SK-N-SH (cell line): Measurements from ENCODE around the gene DNAJA2. TPM values are rescaled to one million over a fixed set of nuclear protein-coding genes. Genes with fewer than 3 reads are reported as not detected.
A peak's percentile ranks its signal among the peaks of the same experiment; 100 is the strongest.

Source experiments
- CTCF ChIA-PET: fragments of 300-600, 350-600 bp; formaldehyde crosslinking; extraction: SDS; loops from one replicate; lab custom pipeline; 2021; lab: Yijun Ruan, JAX
- POLR2A ChIA-PET: fragments of 350-600 bp; sonication (Branson Sonifier 250); formaldehyde crosslinking; extraction: SDS; loops from one replicate; lab custom pipeline; 2020; ENCODE audit warnings: antibody characterized with exemption, inconsistent platforms; lab: Yijun Ruan, JAX
- DNase-seq: peaks from one replicate; pipeline ENCODE4 v3.0.0; 2012
- H2AFZ ChIP-seq: fragments of 200-600 bp; sonication (generic); 2 replicates; pipeline ENCODE4 v1.8.1; 2016; ENCODE audit warnings: antibody characterized with exemption, mild to moderate bottlenecking, low read depth
- H3F3A ChIP-seq: fragments of 200-600 bp; sonication (generic); replicated peaks from 2 replicates; pipeline ENCODE3; 2016; ENCODE audit warnings: antibody characterized with exemption, mild to moderate bottlenecking; ENCODE audit not compliant: insufficient read depth
- H3K27ac ChIP-seq, 2 experiments: fragments of 200-500 bp in 1 of 2; fragments of 200-600 bp in 1 of 2; sonication (Bioruptor generic) in 1 of 2; sonication (generic), shearing (Covaris generic) in 1 of 2; 2 replicates each; pipeline versions ENCODE4 v1.5.1 to v1.6.1; 2014 to 2016; ENCODE audit warnings: low read depth in 2 of 2, inconsistent platforms in 1 of 2, low read length in 1 of 2, mild to moderate bottlenecking in 1 of 2, mixed read lengths in 1 of 2
- H3K27me3 ChIP-seq: fragments of 200-600 bp; sonication (generic), shearing (Covaris generic); 2 replicates; pipeline ENCODE4 v1.6.1; 2016; ENCODE audit warnings: mixed run types; ENCODE audit not compliant: insufficient read depth
- H3K36me3 ChIP-seq, 2 experiments: fragments of 200-500 bp in 1 of 2; fragments of 200-600 bp in 1 of 2; sonication (Bioruptor generic) in 1 of 2; sonication (generic) in 1 of 2; replicated peaks in 1 of 2; 2 replicates each; pipeline versions ENCODE3 to v1.5.1; 2014 to 2016; ENCODE audit warnings: low read length in 1 of 2, mild to moderate bottlenecking in 1 of 2; ENCODE audit not compliant: insufficient read depth in 2 of 2, control insufficient read depth in 1 of 2
- H3K4me1 ChIP-seq, 2 experiments: fragments of 200-500 bp in 1 of 2; fragments of 200-600 bp in 1 of 2; sonication (Bioruptor generic) in 1 of 2; sonication (generic), shearing (Covaris generic) in 1 of 2; 2 replicates each; pipeline versions ENCODE4 v1.5.1 to v1.6.1; 2014 to 2016; ENCODE audit warnings: low read depth in 1 of 2, low read length in 1 of 2, mixed run types in 1 of 2; ENCODE audit not compliant: insufficient read depth in 2 of 2, control insufficient read depth in 1 of 2
- H3K4me2 ChIP-seq: fragments of 200-600 bp; sonication (generic), shearing (Covaris generic); 2 replicates; pipeline ENCODE4 v1.6.1; 2017; ENCODE audit warnings: mixed run types
- H3K4me3 ChIP-seq, 2 experiments: fragments of 200-500 bp in 1 of 2; fragments of 200-600 bp in 1 of 2; sonication (Bioruptor generic) in 1 of 2; sonication (generic), shearing (Covaris generic) in 1 of 2; 2 replicates each; pipeline versions ENCODE4 v1.5.1 to v1.8.1; 2014 to 2016; ENCODE audit warnings: low read depth in 2 of 2, inconsistent platforms in 1 of 2, low read length in 1 of 2, mild to moderate bottlenecking in 1 of 2, mixed read lengths in 1 of 2, moderate library complexity in 1 of 2
- H3K79me2 ChIP-seq: fragments of 200-600 bp; sonication (generic); 2 replicates; pipeline ENCODE4 v1.8.1; 2017; ENCODE audit warnings: mild to moderate bottlenecking; ENCODE audit not compliant: insufficient read depth
- H3K9ac ChIP-seq: fragments of 200-600 bp; sonication (generic); 2 replicates; pipeline ENCODE4 v1.6.1; 2017; ENCODE audit warnings: mixed run types
- H3K9me2 ChIP-seq: fragments of 200-600 bp; sonication (generic); 2 replicates; pipeline ENCODE4 v1.6.1; 2017; ENCODE audit warnings: mixed run types
- H3K9me3 ChIP-seq: fragments of 200-600 bp; sonication (generic); 2 replicates; pipeline ENCODE4 v1.6.1; 2017; ENCODE audit warnings: mixed run types, mild to moderate bottlenecking, moderate library complexity
- H4K20me1 ChIP-seq: fragments of 200-600 bp; sonication (generic); 2 replicates; pipeline ENCODE4 v1.6.1; 2017; ENCODE audit warnings: mild to moderate bottlenecking, mixed run types; ENCODE audit not compliant: insufficient read depth
- ELF1 ChIP-seq: IDR thresholded peaks from 2 replicates; pipeline ENCODE4 v1.4.0; 2012
- EP300 ChIP-seq, 2 experiments: IDR thresholded peaks; 2 replicates each; pipeline versions ENCODE4 v1.4.0 to v1.6.1; 2012; ENCODE audit warnings: borderline replicate concordance in 1 of 2, low read depth in 1 of 2, low read length in 1 of 2
- FOSL2 ChIP-seq: IDR thresholded peaks from 2 replicates; pipeline ENCODE4 v1.4.0; 2012; ENCODE audit warnings: low read depth, mild to moderate bottlenecking, moderate library complexity, borderline replicate concordance
- FOXJ3 ChIP-seq: sonication (generic); formaldehyde crosslinking; IDR thresholded peaks from 2 replicates; pipeline ENCODE4 v1.5.1; 2020; ENCODE audit warnings: mild to moderate bottlenecking, missing genetic modification reagents
- GATA2 ChIP-seq: sonication (generic); formaldehyde crosslinking; IDR thresholded peaks from 2 replicates; pipeline ENCODE4 v1.5.0; 2020; ENCODE audit warnings: mild to moderate bottlenecking, missing genetic modification reagents
- IRF3 ChIP-seq: fragments of 150-350 bp; IDR thresholded peaks from 2 replicates; pipeline ENCODE4 v1.6.1; 2016; ENCODE audit warnings: mild to moderate bottlenecking, low read depth, low read length
- MEF2A ChIP-seq: IDR thresholded peaks from 2 replicates; pipeline ENCODE4 v1.4.0; 2012; ENCODE audit warnings: low read depth, borderline replicate concordance
- MXI1 ChIP-seq: IDR thresholded peaks from 2 replicates; pipeline ENCODE4 v1.6.1; 2012; ENCODE audit warnings: mild to moderate bottlenecking, low read depth, low read length, improper control_type of control experiment
- NFIC ChIP-seq: IDR thresholded peaks from 2 replicates; pipeline ENCODE4 v1.4.0; 2012; ENCODE audit warnings: borderline replicate concordance
- PBX3 ChIP-seq: IDR thresholded peaks from 2 replicates; pipeline ENCODE4; 2012
- POLR2AphosphoS5 ChIP-seq: IDR thresholded peaks from 2 replicates; pipeline ENCODE4 v1.6.1; 2012; ENCODE audit warnings: low read depth, low read length
- RAD21 ChIP-seq: IDR thresholded peaks from 2 replicates; pipeline ENCODE4 v1.6.1; 2012; ENCODE audit warnings: mild to moderate bottlenecking, low read length
- SMC3 ChIP-seq: IDR thresholded peaks from 2 replicates; pipeline ENCODE4 v1.6.1; 2012; ENCODE audit warnings: low read depth, low read length, improper control_type of control experiment
- TCF12 ChIP-seq: IDR thresholded peaks from 2 replicates; pipeline ENCODE4 v1.4.0; 2012
- USF1 ChIP-seq: IDR thresholded peaks from 2 replicates; pipeline ENCODE4 v1.4.0; 2012; ENCODE audit warnings: low read depth, borderline replicate concordance
- YY1 ChIP-seq: IDR thresholded peaks from 2 replicates; pipeline ENCODE4 v1.4.0; 2012; ENCODE audit warnings: low read depth, mild to moderate bottlenecking
- WGBS: methylation state at CpG from one replicate; pipeline ENCODE4 v1.1.6; 2017; ENCODE audit warnings: low lambda C conversion rate; 5-methylcytosine and 5-hydroxymethylcytosine counted together
- polyA plus RNA-seq, 3 experiments: library from polyadenylated mRNA; depleted of rRNA; stranded (reverse); fragments of >200 nt; gene quantifications; 2 replicates each; pipeline ENCODE4 v1.2.3, GENCODE V29; 2012
- TF ChIP-seq, protein P1 (sequence below): IDR thresholded peaks from 2 replicates; pipeline ENCODE4 v1.4.0; 2012; ENCODE audit warnings: low read depth

The DNAJA2 gene
- polyA plus RNA-seq, 1 of the 3 experiments (the other 2 are of a cell fraction), result 9.7 TPM

GRCh38 chr16:46918400-46918799 lies 55.1 kb downstream of the DNAJA2 start:
- H3K9me3 ChIP-seq, result no peaks in the 10 kb centered on the region
- H2AFZ ChIP-seq, result no peak overlapping the region
- H3K27me3 ChIP-seq, result no peaks in the 10 kb centered on the region
- ChIA-PET CTCF (interaction anchor here (1.0 to 5.5 kb wide), 5 partner anchors 10 to 65 kb away, joined by 3 to 26 read pairs (median 11); no protein-coding TSS in a partner anchor), POLR2A (no interaction called here)
- H3K4me2 ChIP-seq, result no peak overlapping the region
- TF ChIP-seq NFIC, result no peak
- no peak for TF ChIP-seq ELF1
- no peak for TF ChIP-seq RAD21
- TF ChIP-seq SMC3, result no peak
- no peak for TF ChIP-seq USF1
- TF ChIP-seq YY1, result no peak
- TF ChIP-seq FOXJ3 (CRISPR knock-in tag), result no peak
- no peaks in the 10 kb centered on the region for H3F3A ChIP-seq
- H3K9ac ChIP-seq, result no peak overlapping the region
- H3K79me2 ChIP-seq, result no peaks in the 10 kb centered on the region
- WGBS, result 82% methylated on average over 2 of the region's 11 CpGs
- no peaks in the 10 kb centered on the region; a peak in 1 of 4 replicates for H3K4me1 ChIP-seq
- no peak overlapping the region for H3K27ac ChIP-seq
- H4K20me1 ChIP-seq, result no peaks in the 10 kb centered on the region
- H3K4me3 ChIP-seq, result no peak overlapping the region
- peaks cover 16 to 29% of the 10 kb centered on the region in 2 experiments for H3K36me3 ChIP-seq
- H3K9me2 ChIP-seq, result no peaks in the 10 kb centered on the region
- DNase-seq, result no peak

GRCh38 chr16:46916980-46917379 lies 56.5 kb downstream of the DNAJA2 start:
- H3K9me2 ChIP-seq, result no peaks in the 10 kb centered on the region
- H3K9ac ChIP-seq, result no peak overlapping the region
- H3K27me3 ChIP-seq, result no peaks in the 10 kb centered on the region
- H2AFZ ChIP-seq, result no peak overlapping the region
- ChIA-PET CTCF (interaction anchor here (0.8 to 5.5 kb wide), 4 partner anchors 8 to 63 kb away, joined by 4 to 26 read pairs (median 16); no protein-coding TSS in a partner anchor), POLR2A (no interaction called here)
- no peaks in the 10 kb centered on the region for H4K20me1 ChIP-seq
- TF ChIP-seq MEF2A (no peak), USF1 (peak; percentile 56; the same call in 1 of the 2 replicates)
- no peaks in the 10 kb centered on the region; a peak in 1 of 4 replicates for H3K4me1 ChIP-seq
- 100% methylated on average over 2 of the region's 3 CpGs for whole genome bisulfite sequencing
- H3F3A ChIP-seq, result no peaks in the 10 kb centered on the region
- H3K27ac ChIP-seq, result no peak overlapping the region
- no peak overlapping the region for H3K4me2 ChIP-seq
- H3K4me3 ChIP-seq, result no peak overlapping the region
- peak; percentile 43 for DNase-seq
- no peaks in the 10 kb centered on the region for H3K79me2 ChIP-seq
- peaks cover 15 to 30% of the 10 kb centered on the region in 2 experiments for H3K36me3 ChIP-seq
- H3K9me3 ChIP-seq, result no peaks in the 10 kb centered on the region

- Histone ChIP-seq H3K4me1 (no peaks in the 10 kb centered on the region; a peak in 1 of 4 replicates), H3K9me3 (no peaks in the 10 kb centered on the region), H3F3A (no peaks in the 10 kb centered on the region), H3K79me2 (no peaks in the 10 kb centered on the region), H3K4me3 (no peak overlapping the region), H3K36me3 (peaks cover 17 to 37% of the 10 kb centered on the region in 2 experiments), H3K9ac (no peak overlapping the region), H3K27ac (no peak overlapping the region), H3K4me2 (no peak overlapping the region), H4K20me1 (no peaks in the 10 kb centered on the region), H3K27me3 (no peaks in the 10 kb centered on the region), H2AFZ (no peak overlapping the region), H3K9me2 (no peaks in the 10 kb centered on the region)
- 72% methylated on average over 2 of the region's 2 CpGs for WGBS
- ChIA-PET POLR2A (no interaction called here), CTCF (interaction anchor here (3.7 kb wide), 1 partner anchor 62 kb away, joined by 22 read pairs; no protein-coding TSS in a partner anchor)
- DNase-seq, result no peak
- no peak for TF ChIP-seq FOSL2
- TF ChIP-seq MEF2A, result no peak
- TF ChIP-seq POLR2AphosphoS5, result no peak
- TF ChIP-seq USF1, result no peak
- no peak for TF ChIP-seq TCF12
- no peak for TF ChIP-seq PBX3
- TF ChIP-seq IRF3, result no peak
- no peak for TF ChIP-seq EP300 (IDR thresholded peaks at IDR 0.05; ENCODE audit: borderline replicate concordance in 1 of 2, low read depth in 1 of 2, low read length in 1 of 2)
- no peak for TF ChIP-seq GATA2 (CRISPR knock-in tag)
- TF ChIP-seq MXI1, result no peak
- TF ChIP-seq, protein P1, sequence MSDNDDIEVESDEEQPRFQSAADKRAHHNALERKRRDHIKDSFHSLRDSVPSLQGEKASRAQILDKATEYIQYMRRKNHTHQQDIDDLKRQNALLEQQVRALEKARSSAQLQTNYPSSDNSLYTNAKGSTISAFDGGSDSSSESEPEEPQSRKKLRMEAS, result no peak
Observed at GRCh38 chr16:46915483-46916025, 57.9 kb downstream of the DNAJA2 start.
